ENCODE data around the gene SCNN1B. TPM values are rescaled to one million over a fixed set of nuclear protein-coding genes. Genes with fewer than 3 reads are reported as not detected.
"Not testable (repeated sequence)": the region's sequence is repeated elsewhere in the genome, so short reads cannot be mapped to it uniquely, and the experiment has no call there.

Gene SCNN1B
- not detected in 2 replicates for total RNA-seq (2014; rRNA removed; shearing (Covaris generic); ENCODE audit: low replicate concordance)

- no peak within 1 kb of the TSS for H3K4me2 ChIP-seq (ENCODE audit: low read depth, low read length, poor library complexity, severe bottlenecking)
- no peak within 1 kb of the TSS for H3K27ac ChIP-seq (ENCODE audit: low read length)
- H3K9ac ChIP-seq (ENCODE audit: low read length) = no peak within 1 kb of the TSS
- no peaks in the 10 kb centered on the region for H3K9me2 ChIP-seq (replicated peaks; ENCODE audit: insufficient read depth, low read length)
- no peaks in the 10 kb centered on the region for H3K36me3 ChIP-seq (ENCODE audit: insufficient read depth, low read length)
- H3K27me3 ChIP-seq (ENCODE audit: low read length) = no peaks in the 10 kb centered on the region
- H3K4me1 ChIP-seq (ENCODE audit: low read length) = no peaks in the 10 kb centered on the region
- H4K20me1 ChIP-seq (ENCODE audit: insufficient read depth, low read depth, low read length) = no peaks in the 10 kb centered on the region
- H3K79me2 ChIP-seq (ENCODE audit: low read length) = no peaks in the 10 kb centered on the region
- no peaks in the 10 kb centered on the region for H3K9me3 ChIP-seq (ENCODE audit: low read length)
- H2AFZ ChIP-seq (ENCODE audit: low read length) = no peak within 1 kb of the TSS
- no peak for DNase-seq
- no peak within 1 kb of the TSS for H3K4me3 ChIP-seq (ENCODE audit: low read length)
Observed at GRCh38 chr16:23302045-23302956, at the start of gene SCNN1B. TSS of gene SCNN1B (plus strand) at chr16:23302302. CDS start at chr16:23348600, 46,298 bp downstream.

- no peaks in the 10 kb centered on the region for H4K20me1 ChIP-seq (ENCODE audit: insufficient read depth, low read depth, low read length)
- H3K4me1 ChIP-seq (ENCODE audit: low read length) = no peaks in the 10 kb centered on the region
- no peak overlapping the region for H3K9ac ChIP-seq (ENCODE audit: low read length)
- H3K27me3 ChIP-seq (ENCODE audit: low read length) = no peaks in the 10 kb centered on the region; the same call in 1 of the 2 replicates
- DNase-seq = no peak
- no peaks in the 10 kb centered on the region for H3K9me3 ChIP-seq (ENCODE audit: low read length)
- H3K4me3 ChIP-seq (ENCODE audit: low read length) = no peak overlapping the region
- H3K36me3 ChIP-seq (ENCODE audit: insufficient read depth, low read length) = no peaks in the 10 kb centered on the region
- H2AFZ ChIP-seq (ENCODE audit: low read length) = no peak overlapping the region
- no peak overlapping the region for H3K27ac ChIP-seq (ENCODE audit: low read length)
- H3K79me2 ChIP-seq (ENCODE audit: low read length) = no peaks in the 10 kb centered on the region
- no peak overlapping the region for H3K4me2 ChIP-seq (ENCODE audit: low read depth, low read length, poor library complexity, severe bottlenecking)
- H3K9me2 ChIP-seq (replicated peaks; ENCODE audit: insufficient read depth, low read length) = no peaks in the 10 kb centered on the region
Observed at GRCh38 chr16:23252310-23252709, 49.8 kb upstream of the SCNN1B start.

- H3K4me2 ChIP-seq (ENCODE audit: low read depth, low read length, poor library complexity, severe bottlenecking); H3K4me1 ChIP-seq (ENCODE audit: low read length); H2AFZ ChIP-seq (ENCODE audit: low read length); H3K27me3 ChIP-seq (ENCODE audit: low read length); H3K9ac ChIP-seq (ENCODE audit: low read length); DNase-seq; H3K79me2 ChIP-seq (ENCODE audit: low read length); H3K27ac ChIP-seq (ENCODE audit: low read length); H3K36me3 ChIP-seq (ENCODE audit: insufficient read depth, low read length); H3K9me3 ChIP-seq (ENCODE audit: low read length); H4K20me1 ChIP-seq (ENCODE audit: insufficient read depth, low read depth, low read length); H3K9me2 ChIP-seq (replicated peaks; ENCODE audit: insufficient read depth, low read length); H3K4me3 ChIP-seq (ENCODE audit: low read length): not testable (repeated sequence)
Observed at GRCh38 chr16:23253650-23254049, 48.5 kb upstream of the SCNN1B start.

- no peak overlapping the region for H3K9ac ChIP-seq (ENCODE audit: low read length)
- no peak overlapping the region for H3K27ac ChIP-seq (ENCODE audit: low read length)
- no peaks in the 10 kb centered on the region for H3K79me2 ChIP-seq (ENCODE audit: low read length)
- H3K36me3 ChIP-seq (ENCODE audit: insufficient read depth, low read length) = no peaks in the 10 kb centered on the region
- no peaks in the 10 kb centered on the region for H4K20me1 ChIP-seq (ENCODE audit: insufficient read depth, low read depth, low read length)
- no peak overlapping the region for H3K4me2 ChIP-seq (ENCODE audit: low read depth, low read length, poor library complexity, severe bottlenecking)
- no peak overlapping the region for H3K4me3 ChIP-seq (ENCODE audit: low read length)
- no peaks in the 10 kb centered on the region for H3K9me3 ChIP-seq (ENCODE audit: low read length)
- no peak overlapping the region for H2AFZ ChIP-seq (ENCODE audit: low read length)
- no peaks in the 10 kb centered on the region for H3K4me1 ChIP-seq (ENCODE audit: low read length)
- no peaks in the 10 kb centered on the region; the same call in 1 of the 2 replicates for H3K27me3 ChIP-seq (ENCODE audit: low read length)
- DNase-seq = no peak
- H3K9me2 ChIP-seq (replicated peaks; ENCODE audit: insufficient read depth, low read length) = no peaks in the 10 kb centered on the region
Observed at GRCh38 chr16:23254338-23254737, 47.8 kb upstream of the SCNN1B start.

- H3K36me3 ChIP-seq (ENCODE audit: insufficient read depth, low read length) = no peaks in the 10 kb centered on the region
- no peak overlapping the region for H3K9ac ChIP-seq (ENCODE audit: low read length)
- no peak overlapping the region for H3K27ac ChIP-seq (ENCODE audit: low read length)
- H3K4me3 ChIP-seq (ENCODE audit: low read length) = no peak overlapping the region
- H2AFZ ChIP-seq (ENCODE audit: low read length) = no peak overlapping the region
- no peaks in the 10 kb centered on the region for H3K4me1 ChIP-seq (ENCODE audit: low read length)
- no peaks in the 10 kb centered on the region for H3K9me3 ChIP-seq (ENCODE audit: low read length)
- no peaks in the 10 kb centered on the region; the same call in 1 of the 2 replicates for H3K27me3 ChIP-seq (ENCODE audit: low read length)
- no peaks in the 10 kb centered on the region for H4K20me1 ChIP-seq (ENCODE audit: insufficient read depth, low read depth, low read length)
- DNase-seq = no peak
- H3K9me2 ChIP-seq (replicated peaks; ENCODE audit: insufficient read depth, low read length) = no peaks in the 10 kb centered on the region
- no peaks in the 10 kb centered on the region for H3K79me2 ChIP-seq (ENCODE audit: low read length)
- H3K4me2 ChIP-seq (ENCODE audit: low read depth, low read length, poor library complexity, severe bottlenecking) = no peak overlapping the region
Observed at GRCh38 chr16:23255000-23255399, 47.1 kb upstream of the SCNN1B start.

- Histone ChIP-seq H2AFZ (ENCODE audit: low read length) (no peak overlapping the region), H3K27me3 (ENCODE audit: low read length) (no peaks in the 10 kb centered on the region), H3K27ac (ENCODE audit: low read length) (no peak overlapping the region), H3K9me2 (replicated peaks; ENCODE audit: insufficient read depth, low read length) (no peaks in the 10 kb centered on the region), H3K4me3 (ENCODE audit: low read length) (no peak overlapping the region), H3K79me2 (ENCODE audit: low read length) (no peaks in the 10 kb centered on the region), H3K36me3 (ENCODE audit: insufficient read depth, low read length) (no peaks in the 10 kb centered on the region), H3K4me1 (ENCODE audit: low read length) (no peaks in the 10 kb centered on the region), H3K4me2 (ENCODE audit: low read depth, low read length, poor library complexity, severe bottlenecking) (no peak overlapping the region), H4K20me1 (ENCODE audit: insufficient read depth, low read depth, low read length) (no peaks in the 10 kb centered on the region), H3K9ac (ENCODE audit: low read length) (no peak overlapping the region), H3K9me3 (ENCODE audit: low read length) (no peaks in the 10 kb centered on the region)
- DNase-seq = no peak
Observed at GRCh38 chr16:23256440-23256839, 45.7 kb upstream of the SCNN1B start.

- Histone ChIP-seq H3K9me2 (replicated peaks; ENCODE audit: insufficient read depth, low read length) (no peaks in the 10 kb centered on the region), H3K36me3 (ENCODE audit: insufficient read depth, low read length) (no peaks in the 10 kb centered on the region), H3K9me3 (ENCODE audit: low read length) (no peaks in the 10 kb centered on the region), H3K27ac (ENCODE audit: low read length) (no peak overlapping the region), H3K4me1 (ENCODE audit: low read length) (no peaks in the 10 kb centered on the region), H3K4me3 (ENCODE audit: low read length) (no peak overlapping the region), H3K79me2 (ENCODE audit: low read length) (no peaks in the 10 kb centered on the region), H3K27me3 (ENCODE audit: low read length) (no peaks in the 10 kb centered on the region), H3K9ac (ENCODE audit: low read length) (no peak overlapping the region), H4K20me1 (ENCODE audit: insufficient read depth, low read depth, low read length) (no peaks in the 10 kb centered on the region), H3K4me2 (ENCODE audit: low read depth, low read length, poor library complexity, severe bottlenecking) (no peak overlapping the region), H2AFZ (ENCODE audit: low read length) (no peak overlapping the region)
- no peak for DNase-seq
Observed at GRCh38 chr16:23257682-23258081, 44.4 kb upstream of the SCNN1B start.

- Histone ChIP-seq H3K27ac (ENCODE audit: low read length) (no peak overlapping the region), H3K36me3 (ENCODE audit: insufficient read depth, low read length) (no peaks in the 10 kb centered on the region)
Observed at GRCh38 chr16:23258919-23259237, 43.2 kb upstream of the SCNN1B start.

More at GRCh38 chr16:23258919-23259237, 43.2 kb upstream of the SCNN1B start:
- no peaks in the 10 kb centered on the region for H3K4me1 ChIP-seq (ENCODE audit: low read length)
- no peak overlapping the region for H3K4me3 ChIP-seq (ENCODE audit: low read length)
- no peak overlapping the region for H2AFZ ChIP-seq (ENCODE audit: low read length)
- DNase-seq = no peak
- no peaks in the 10 kb centered on the region for H3K27me3 ChIP-seq (ENCODE audit: low read length)
- H3K79me2 ChIP-seq (ENCODE audit: low read length) = no peaks in the 10 kb centered on the region
- no peak overlapping the region for H3K9ac ChIP-seq (ENCODE audit: low read length)
- H3K9me3 ChIP-seq (ENCODE audit: low read length) = no peaks in the 10 kb centered on the region
- H3K9me2 ChIP-seq (replicated peaks; ENCODE audit: insufficient read depth, low read length) = no peaks in the 10 kb centered on the region
- H4K20me1 ChIP-seq (ENCODE audit: insufficient read depth, low read depth, low read length) = no peaks in the 10 kb centered on the region
- no peak overlapping the region for H3K4me2 ChIP-seq (ENCODE audit: low read depth, low read length, poor library complexity, severe bottlenecking)
